ENCODE results near the gene NME2.

- TF ChIP-seq TAF1 (IDR thresholded peaks at IDR 0.05; ENCODE audit: low read depth, low read length) (no peak), POLR2A (IDR thresholded peaks at IDR 0.05; ENCODE audit: low read depth, low read length) (no peak), POLR2AphosphoS5 (IDR thresholded peaks at IDR 0.05; ENCODE audit: low read depth, low read length) (no peak), POU2F2 (IDR thresholded peaks at IDR 0.05; ENCODE audit: low read depth, low read length) (no peak), SPI1 (IDR thresholded peaks at IDR 0.05; ENCODE audit: low read depth, low read length) (no peak)
These were observed 1.0 kb downstream of the NME2 start for GRCh38 chr17:51166987-51167931.
